Stomach (tissue), 9 donors: ENCODE measurements around the gene SLC35B2. TPM values are rescaled to one million over a fixed set of nuclear protein-coding genes. Genes with fewer than 3 reads are reported as not detected.

Source experiments
- DNase-seq, 2 donors: peaks; one replicate each; pipeline versions ENCODE4 v3.0.0 to v3.0.0-alpha.2; 2013 to 2019
- H3K27ac ChIP-seq, 5 donors: fragments of 200-600 bp in 4 of 5; sonication (generic) in 4 of 5; one replicate each; pipeline ENCODE4 v1.5.1; 2013 to 2019; ENCODE audit warnings: mild to moderate bottlenecking in 1 of 5, moderate library complexity in 1 of 5
- H3K27me3 ChIP-seq, 3 donors: fragments of 200-600 bp; sonication (generic); one replicate each; pipeline ENCODE4 v1.5.1; 2017 to 2019; ENCODE audit warnings: mixed run types in 1 of 3
- H3K36me3 ChIP-seq, 4 donors: fragments of 200-600 bp; sonication (generic); 1 replicate in 3 of 4; 2 replicates in 1 of 4; pipeline ENCODE4 v1.5.1; 2016 to 2019
- H3K4me1 ChIP-seq, 4 donors: fragments of 200-600 bp; sonication (generic); one replicate each; pipeline ENCODE4 v1.5.1; 2016 to 2019
- H3K4me3 ChIP-seq, 4 donors: fragments of 200-600 bp; sonication (generic) in 3 of 4; one replicate each; pipeline ENCODE4 v1.5.1; 2016 to 2019; ENCODE audit warnings: mild to moderate bottlenecking in 1 of 4
- H3K9me3 ChIP-seq, 4 donors: fragments of 200-600 bp; sonication (generic); one replicate each; pipeline ENCODE4 v1.5.1; 2016 to 2019
- CTCF ChIP-seq, 7 experiments: fragments of 450-650 bp in 4 of 7; fragments of 200-600 bp in 3 of 7; sonication (generic) in 3 of 7; IDR thresholded peaks; one replicate each; pipeline ENCODE4 v1.5.1; 2016 to 2019; ENCODE audit warnings: antibody characterized with exemption in 7 of 7, control low read depth in 2 of 7, mild to moderate bottlenecking in 1 of 7
- EP300 ChIP-seq: sonication (generic); formaldehyde crosslinking; IDR thresholded peaks from one replicate; pipeline ENCODE4 v1.6.1; 2017; ENCODE audit warnings: antibody characterized with exemption
- POLR2A ChIP-seq, 4 donors: fragments of 450-650 bp; IDR thresholded peaks; one replicate each; pipeline ENCODE4 v1.6.1; 2016; ENCODE audit warnings: antibody characterized with exemption in 4 of 4, control low read depth in 2 of 4, mild to moderate bottlenecking in 1 of 4, moderate library complexity in 1 of 4
- POLR2AphosphoS5 ChIP-seq, 3 donors: sonication (generic); formaldehyde crosslinking; IDR thresholded peaks; one replicate each; pipeline ENCODE4 v1.6.1; 2016; ENCODE audit warnings: antibody characterized with exemption in 3 of 3
- WGBS, 5 donors: extraction: QIAGEN DNeasy Blood & Tissue Kit in 3 of 5; methylation state at CpG; one replicate each; pipeline versions ENCODE4 v1.1.5 to v1.1.7; 2013 to 2018; 5-methylcytosine and 5-hydroxymethylcytosine counted together
- intact Hi-C: fragments of 100-400 bp; cut with DNase I; formaldehyde crosslinking; loops from one replicate; pipeline ENCODE4 v1.15.1; 2023; ENCODE audit warnings: low total_unique reads
- polyA plus RNA-seq, 3 donors: library from polyadenylated mRNA; stranded (reverse); fragments of 200-250 nt; gene quantifications; one replicate each; pipeline ENCODE4 v1.2.3, GENCODE V29; 2013
- total RNA-seq, 5 donors: library from RNA; depleted of rRNA; stranded (reverse); fragments of >200 nt; gene quantifications; one replicate each; pipeline versions ENCODE4 v1.1.0 to v1.2.3, GENCODE V29; 2014 to 2016
- donor health status: healthy with polysubstance abuse.
- donor health status: Bipolar disorder and iron deficiency.
- donor health status: healthy.

SLC35B2 gene
- total and polyA plus RNA-seq, 8 donors = 1.4 to 60.1 (median 16.9) TPM

- H3K36me3 ChIP-seq = no peaks in the 10 kb centered on the region
- no peak for DNase-seq
- peaks cover 92 to 99% (median 95%) of the 10 kb centered on the region in 4 donors for H3K4me1 ChIP-seq
- TF ChIP-seq POLR2A (IDR thresholded peaks at IDR 0.05) (no peak), EP300 (no peak), POLR2AphosphoS5 (IDR thresholded peaks at IDR 0.05) (no peak), CTCF (IDR thresholded peaks at IDR 0.05) (no peak)
- WGBS, 5 donors = 28 to 42% (median 32%) methylated on average over 2 of the region's 2 CpGs
- H3K27ac ChIP-seq = peak overlapping the region; percentile 92 to 99 (median 95)
- no peaks in the 10 kb centered on the region for H3K27me3 ChIP-seq
- intact Hi-C loops = no loop called here
- H3K4me3 ChIP-seq = peak overlapping the region; percentile 52 to 86 (median 68)
- no peaks in the 10 kb centered on the region for H3K9me3 ChIP-seq
These were observed 35.4 kb downstream of the SLC35B2 start for GRCh38 chr6:44221961-44222335.

GRCh38 chr6:44221291-44221960 lies 35.9 kb downstream of the SLC35B2 start:
- peaks cover 92 to 99% (median 95%) of the 10 kb centered on the region in 4 donors for H3K4me1 ChIP-seq
- peak overlapping the region; percentile 52 to 86 (median 68) for H3K4me3 ChIP-seq

DNA sequence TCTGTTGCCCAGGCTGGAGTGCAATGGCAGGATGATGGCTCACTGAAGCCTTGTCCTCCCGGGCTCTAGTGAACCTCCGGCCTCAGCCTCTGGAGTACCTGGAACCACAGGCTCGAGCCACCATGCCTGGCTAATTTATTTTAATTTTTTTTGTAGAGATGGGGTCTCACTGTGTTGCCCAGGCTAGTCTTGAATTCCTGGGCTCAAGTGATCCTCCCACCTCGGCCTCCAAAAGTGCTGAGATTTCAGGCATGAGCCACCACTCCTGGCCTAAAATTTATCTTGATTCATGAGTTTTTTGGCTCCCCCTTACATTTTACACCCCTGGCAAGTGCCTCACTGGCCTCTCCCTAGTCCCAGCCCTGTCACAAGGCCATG lies 36.4 kb downstream of the SLC35B2 start:
- intact Hi-C loops = no loop called here

More at GRCh38 chr6:44221291-44221960, 35.9 kb downstream of the SLC35B2 start:
- intact Hi-C loops = no loop called here
- H3K27me3 ChIP-seq = no peaks in the 10 kb centered on the region
- peak overlapping the region; percentile 92 to 99 (median 95) for H3K27ac ChIP-seq
- TF ChIP-seq POLR2AphosphoS5 (IDR thresholded peaks at IDR 0.05) = peak; percentile 74 to 91 (median 80)
- TF ChIP-seq POLR2A (IDR thresholded peaks at IDR 0.05) = no peak
- peak in 5 of 7 experiments; percentile 73 to 88 (median 77) for TF ChIP-seq CTCF (IDR thresholded peaks at IDR 0.05)
- peak; percentile 60 for TF ChIP-seq EP300
- no peaks in the 10 kb centered on the region for H3K9me3 ChIP-seq
- 9 to 22% (median 11%) methylated on average over 3 to 4 of the region's 4 CpGs for WGBS, 5 donors
- DNase-seq = peak; percentile 96 to 97
- no peaks in the 10 kb centered on the region for H3K36me3 ChIP-seq

More for the DNA sequence above, 36.4 kb downstream of the SLC35B2 start:
- TF ChIP-seq POLR2AphosphoS5 (IDR thresholded peaks at IDR 0.05) (no peak), POLR2A (IDR thresholded peaks at IDR 0.05) (no peak), CTCF (IDR thresholded peaks at IDR 0.05) (no peak), EP300 (no peak)
- no peaks in the 10 kb centered on the region for H3K9me3 ChIP-seq
- H3K4me3 ChIP-seq = peak overlapping the region in 1 of 4 donors; percentile 86
- no peaks in the 10 kb centered on the region for H3K27me3 ChIP-seq
- no peaks in the 10 kb centered on the region for H3K36me3 ChIP-seq
- H3K4me1 ChIP-seq = peaks cover 90 to 99% (median 95%) of the 10 kb centered on the region in 4 donors
- peak overlapping the region; percentile 92 to 99 (median 95) for H3K27ac ChIP-seq
- no peak for DNase-seq
- WGBS, 5 donors = 69 to 81% (median 71%) methylated on average over 4 of the region's 4 CpGs
